H1 (cell line): ENCODE results near the gene TMEM204.

ENCODE experiments used
- ATF2 ChIP-seq: IDR thresholded peaks from 2 replicates; pipeline ENCODE4 v1.6.1; 2012; ENCODE audit warnings: low read length, inconsistent platforms
- CREB1 ChIP-seq: IDR thresholded peaks from 2 replicates; pipeline ENCODE4 v1.6.1; 2012; ENCODE audit warnings: inconsistent platforms
- CTCF ChIP-seq, 3 experiments: IDR thresholded peaks; 1 replicate in 2 of 3; 2 replicates in 1 of 3; pipeline versions ENCODE4 v1.5.1 to v1.6.1; 2011; ENCODE audit warnings: low read length in 3 of 3, mild to moderate bottlenecking in 3 of 3, inconsistent platforms in 2 of 3, low read depth in 1 of 3, moderate library complexity in 1 of 3; ENCODE audit not compliant: insufficient read depth in 1 of 3; ENCODE audit errors: control extremely low read depth in 1 of 3
- JUND ChIP-seq: IDR thresholded peaks from 2 replicates; pipeline ENCODE4 v1.6.1; 2011; ENCODE audit warnings: mild to moderate bottlenecking, improper control_type of control experiment, low read length
- POLR2A ChIP-seq, 2 experiments: IDR thresholded peaks; 1 replicate in 1 of 2; 2 replicates in 1 of 2; pipeline ENCODE4 v1.6.1; 2011; ENCODE audit warnings: low read depth in 2 of 2, low read length in 2 of 2, mild to moderate bottlenecking in 2 of 2; ENCODE audit errors: control extremely low read depth in 1 of 2
- RBBP5 ChIP-seq: IDR thresholded peaks from 2 replicates; pipeline ENCODE4 v1.7.1; 2012; ENCODE audit warnings: low read depth, mild to moderate bottlenecking, inconsistent platforms, low read length, moderate library complexity, borderline replicate concordance
- TEAD4 ChIP-seq: IDR thresholded peaks from 2 replicates; pipeline ENCODE4 v1.6.1; 2012; ENCODE audit warnings: low read depth, low read length, inconsistent platforms, mixed read lengths
- YY1 ChIP-seq: IDR thresholded peaks from 2 replicates; pipeline ENCODE4 v1.6.1; 2011; ENCODE audit warnings: low read depth, mild to moderate bottlenecking, low read length

DNA sequence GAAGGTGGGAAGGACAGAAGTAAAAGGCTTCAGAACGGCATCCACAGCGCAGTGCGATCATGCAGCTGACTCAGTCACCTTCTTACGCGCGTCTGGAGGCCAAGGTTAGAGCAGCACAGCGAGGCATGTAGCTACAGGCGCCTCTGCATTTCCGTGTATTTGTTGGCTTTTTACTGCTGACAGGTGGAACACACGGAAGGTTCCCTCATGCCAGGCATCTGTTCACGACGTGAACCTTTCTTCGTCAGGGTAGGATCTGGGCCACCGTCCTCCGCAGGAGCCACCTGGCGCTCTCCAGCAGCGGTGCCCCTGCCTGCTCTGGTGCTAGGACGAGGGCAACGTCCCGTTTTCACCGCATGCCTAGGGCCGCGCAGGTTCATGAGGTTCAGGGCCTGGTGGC, 15.3 kb downstream of the TMEM204 start:
- TF ChIP-seq CTCF (IDR thresholded peaks at IDR 0.05; ENCODE audit: control extremely low read depth in 1 of 3, insufficient read depth in 1 of 3, low read depth in 1 of 3, low read length in 3 of 3) (no peak), TEAD4 (no peak), POLR2A (IDR thresholded peaks at IDR 0.05; ENCODE audit: control extremely low read depth in 1 of 2, low read depth in 2 of 2, low read length in 2 of 2) (no peak), RBBP5 (no peak), CREB1 (no peak), ATF2 (no peak), YY1 (no peak), JUND (no peak)
